K562 treated with DMSO at 1 percent for 24 hours (cell line): ENCODE results near the gene CCR3. TPM values are rescaled to one million over a fixed set of nuclear protein-coding genes. Genes with fewer than 3 reads are reported as not detected.

Experiments used
- total RNA-seq: library from RNA; unstranded; fragments of 300-600 nt; gene quantifications from 2 replicates; pipeline ENCODE4 v1.2.3, GENCODE V29; 2022; ENCODE audit warnings: low read depth; ENCODE audit not compliant: insufficient read depth

Gene CCR3
- not detected in 2 replicates for total RNA-seq

GRCh38 chr3:46242120-46242519, at the start of gene CCR3:
Gene CCR3, plus strand, starts transcription at chr3:46242460. Its CDS starts 22,699 bp downstream, at chr3:46265159.

GRCh38 chr3:46208167-46208704, 34.0 kb upstream of the CCR3 start, which contains the start of gene CCR1:
Gene CCR1, minus strand, starts transcription at chr3:46208313. Its CDS starts 4,000 bp downstream, at chr3:46204313.

Other genes with a start within 250 kb of the CCR3 start
- gene FYCO1, start 246.6 kb upstream of the CCR3 start, total RNA-seq: 7.5 and 9.6 TPM in 2 replicates
- not detected in 2 replicates for gene XCR1, start 215.0 kb upstream of the CCR3 start, total RNA-seq
- gene CCR1, start 34.1 kb upstream of the CCR3 start, total RNA-seq: not detected in 2 replicates
- gene CCR2, start 111.7 kb downstream of the CCR3 start, total RNA-seq: not detected in 2 replicates
- gene CCR5, start 128.5 kb downstream of the CCR3 start, total RNA-seq: not detected in 2 replicates
- 16.5 and 19.0 TPM in 2 replicates for gene CCRL2, start 164.8 kb downstream of the CCR3 start, total RNA-seq
- not detected in 2 replicates for gene LTF, start 222.4 kb downstream of the CCR3 start, total RNA-seq